ENCODE measurements around the gene GPRIN3. TPM values are rescaled to one million over a fixed set of nuclear protein-coding genes. Genes with fewer than 3 reads are reported as not detected.

The GPRIN3 gene
- polyA plus RNA-seq, 1 donor (not counting 4 experiments of a cell fraction or from before 2014, with no cell fraction given) = not detected

- H3K4me1 ChIP-seq (ENCODE audit: control insufficient read depth, extremely low read depth, insufficient read depth, low read length) = no peaks in the 10 kb centered on the region
- no peaks in the 10 kb centered on the region for H3K36me3 ChIP-seq (ENCODE audit: control insufficient read depth in 2 of 2, extremely low read depth in 1 of 2, insufficient read depth in 2 of 2, low read length in 2 of 2)
- no peak overlapping the region for H3K9ac ChIP-seq (ENCODE audit: control insufficient read depth, extremely low read depth, insufficient read depth, low read length)
- no peaks in the 10 kb centered on the region for H3K9me1 ChIP-seq (ENCODE audit: control insufficient read depth, extremely low read depth, insufficient read depth, low read length)
- no peaks in the 10 kb centered on the region for H3K79me2 ChIP-seq (ENCODE audit: control insufficient read depth, insufficient read depth, low read length)
- no peak overlapping the region for H3K4me3 ChIP-seq (ENCODE audit: control insufficient read depth in 2 of 3, extremely low read depth in 1 of 3, insufficient read depth in 2 of 3, low read depth in 1 of 3, low read length in 3 of 3)
- DNase-seq (ENCODE audit: low read depth, low spot score) (no peak), FAIRE-seq (no peak)
- H3K27ac ChIP-seq (ENCODE audit: control insufficient read depth, insufficient read depth, low read length) = no peak overlapping the region
- TF ChIP-seq EZH2 (IDR thresholded peaks at IDR 0.05; ENCODE audit: low read length) (no peak), CTCF (optimal IDR thresholded peaks at IDR 0.05 in 1 of 3, IDR thresholded peaks at IDR 0.05 in 1 of 3, conservative IDR thresholded peaks at IDR 0.05 in 1 of 3; ENCODE audit: extremely low read depth in 1 of 3, insufficient read depth in 2 of 3, low read length in 3 of 3) (no peak)
- dilution Hi-C loops (cut with MboI; ENCODE audit: extremely low pct_ligation_motif_present, low sequenced_read_pairs) = no loop called here
- no peaks in the 10 kb centered on the region for H3K27me3 ChIP-seq (ENCODE audit: control insufficient read depth, extremely low read depth, insufficient read depth, low read length)
- no peaks in the 10 kb centered on the region for H3K9me3 ChIP-seq (ENCODE audit: control insufficient read depth, low read depth, low read length)
- H3K4me2 ChIP-seq (ENCODE audit: control insufficient read depth, extremely low read depth, insufficient read depth, low read depth, low read length) = no peak overlapping the region
- H4K20me1 ChIP-seq (ENCODE audit: control insufficient read depth, extremely low read depth, insufficient read depth, low read length) = no peaks in the 10 kb centered on the region
- no peak overlapping the region for H2AFZ ChIP-seq (ENCODE audit: control insufficient read depth, low read length)
These were observed 16.7 kb downstream of the GPRIN3 start for GRCh38 chr4:89290727-89291516.

GRCh38 chr4:89289312-89289711 lies 18.3 kb downstream of the GPRIN3 start:
- Histone ChIP-seq H3K27ac (ENCODE audit: control insufficient read depth, insufficient read depth, low read length) (no peak overlapping the region), H3K9me3 (ENCODE audit: control insufficient read depth, low read depth, low read length) (no peaks in the 10 kb centered on the region), H3K36me3 (ENCODE audit: control insufficient read depth in 2 of 2, extremely low read depth in 1 of 2, insufficient read depth in 2 of 2, low read length in 2 of 2) (no peaks in the 10 kb centered on the region), H3K27me3 (ENCODE audit: control insufficient read depth, extremely low read depth, insufficient read depth, low read length) (no peaks in the 10 kb centered on the region), H3K4me2 (ENCODE audit: control insufficient read depth, extremely low read depth, insufficient read depth, low read depth, low read length) (no peak overlapping the region), H3K79me2 (ENCODE audit: control insufficient read depth, insufficient read depth, low read length) (no peaks in the 10 kb centered on the region), H3K4me3 (ENCODE audit: control insufficient read depth in 2 of 3, extremely low read depth in 1 of 3, insufficient read depth in 2 of 3, low read depth in 1 of 3, low read length in 3 of 3) (no peak overlapping the region), H3K4me1 (ENCODE audit: control insufficient read depth, extremely low read depth, insufficient read depth, low read length) (no peaks in the 10 kb centered on the region), H2AFZ (ENCODE audit: control insufficient read depth, low read length) (no peak overlapping the region), H4K20me1 (ENCODE audit: control insufficient read depth, extremely low read depth, insufficient read depth, low read length) (no peaks in the 10 kb centered on the region), H3K9me1 (ENCODE audit: control insufficient read depth, extremely low read depth, insufficient read depth, low read length) (no peaks in the 10 kb centered on the region), H3K9ac (ENCODE audit: control insufficient read depth, extremely low read depth, insufficient read depth, low read length) (no peak overlapping the region)
- DNase-seq (ENCODE audit: low read depth, low spot score) (no peak), FAIRE-seq (no peak)
- dilution Hi-C loops (cut with MboI; ENCODE audit: extremely low pct_ligation_motif_present, low sequenced_read_pairs) = no loop called here
- TF ChIP-seq CTCF (optimal IDR thresholded peaks at IDR 0.05 in 1 of 3, IDR thresholded peaks at IDR 0.05 in 1 of 3, conservative IDR thresholded peaks at IDR 0.05 in 1 of 3; ENCODE audit: extremely low read depth in 1 of 3, insufficient read depth in 2 of 3, low read length in 3 of 3) (no peak), EZH2 (IDR thresholded peaks at IDR 0.05; ENCODE audit: low read length) (no peak)

All from keratinocyte (primary cell).